CD4-positive, alpha-beta T cell (primary cell): ENCODE data around the gene KIAA1755. TPM values are rescaled to one million over a fixed set of nuclear protein-coding genes. Genes with fewer than 3 reads are reported as not detected.

ENCODE experiments used
- ATAC-seq: fragments of 200-7000 bp; cut with Tn5 transposase; one replicate; pipeline ENCODE4 v1.10.0; 2022; ENCODE audit warnings: mild to moderate bottlenecking; ENCODE audit not compliant: poor library complexity
- CTCF ChIA-PET: fragments of 350-600 bp; sonication (Branson Sonifier 250); formaldehyde crosslinking; loops from one replicate; lab custom pipeline; 2021; ENCODE audit warnings: antibody characterized with exemption, inconsistent platforms; lab: Charles Lee
- POLR2A ChIA-PET: fragments of 350-600 bp; sonication (Branson Sonifier 250); formaldehyde crosslinking; loops from one replicate; lab custom pipeline; 2021; ENCODE audit warnings: antibody characterized with exemption, inconsistent platforms; lab: Charles Lee
- DNase-seq, 14 experiments: peaks; one replicate each; pipeline ENCODE4 v3.0.0-alpha.2; 2013 to 2020; ENCODE audit warnings: mixed read lengths in 2 of 14
- H3K27ac ChIP-seq, 2 donors: one replicate each; pipeline versions ENCODE4 v1.5.1 to v1.7.0; 2013; ENCODE audit warnings: low read length in 2 of 2, low read depth in 1 of 2, mild to moderate bottlenecking in 1 of 2
- H3K27me3 ChIP-seq, 2 experiments: 1 replicate in 1 of 2; 2 replicates in 1 of 2; pipeline versions ENCODE4 v1.6.1 to v1.7.0; 2013; ENCODE audit warnings: low read length in 2 of 2, control low read depth in 1 of 2, mild to moderate bottlenecking in 1 of 2, moderate library complexity in 1 of 2; ENCODE audit not compliant: insufficient read depth in 2 of 2, control insufficient read depth in 1 of 2
- H3K36me3 ChIP-seq: one replicate; pipeline ENCODE4 v1.6.1; 2013; ENCODE audit warnings: low read length, control low read depth; ENCODE audit not compliant: insufficient read depth
- H3K4me1 ChIP-seq: one replicate; pipeline ENCODE4 v1.6.1; 2013; ENCODE audit warnings: low read length, control low read depth; ENCODE audit not compliant: insufficient read depth
- H3K4me3 ChIP-seq: one replicate; pipeline ENCODE4 v1.5.1; 2013; ENCODE audit warnings: mild to moderate bottlenecking, low read length, moderate library complexity
- H3K9me3 ChIP-seq, 2 experiments: 1 replicate in 1 of 2; 2 replicates in 1 of 2; pipeline versions ENCODE4 v1.6.1 to v1.7.0; 2013; ENCODE audit warnings: low read length in 2 of 2, mild to moderate bottlenecking in 2 of 2, control low read depth in 1 of 2, moderate library complexity in 1 of 2; ENCODE audit not compliant: control insufficient read depth in 1 of 2, insufficient read depth in 1 of 2
- H3K27ac Mint-ChIP-seq: one replicate; pipeline ENCODE4 v1.8.0; 2020; ENCODE audit warnings: mixed read lengths
- H3K27me3 Mint-ChIP-seq: one replicate; pipeline ENCODE4 v1.8.0; 2021; ENCODE audit warnings: mixed read lengths
- H3K36me3 Mint-ChIP-seq: one replicate; pipeline ENCODE4 v1.8.0; 2021; ENCODE audit warnings: low read depth, mixed read lengths
- H3K4me1 Mint-ChIP-seq: one replicate; pipeline ENCODE4 v1.8.0; 2021; ENCODE audit warnings: low read depth, mixed read lengths
- H3K4me3 Mint-ChIP-seq: one replicate; pipeline ENCODE4 v1.8.0; 2020; ENCODE audit warnings: mild to moderate bottlenecking, mixed read lengths
- H3K9me3 Mint-ChIP-seq: one replicate; pipeline ENCODE4 v1.8.0; 2020; ENCODE audit warnings: mixed read lengths
- intact Hi-C, 2 experiments: fragments of 100-400 bp; cut with DNase I in 1 of 2; cut with micrococcal nuclease in 1 of 2; formaldehyde crosslinking; loops; one replicate each; pipeline versions ENCODE4 v1.15.1 to v1.9.0; 2023 to 2025; cut with DNase I, micrococcal nuclease
- total RNA-seq, 174 experiments: library from RNA in 2 of 174; stranded (reverse) in 2 of 174; gene quantifications; one replicate each; pipeline ENCODE4 v1.2.3 and lab custom pipeline; 2021 to 2026
- TF ChIP-seq, protein P1 (sequence below): fragments of 200-600 bp; IDR thresholded peaks from one replicate; pipeline ENCODE4 v1.8.0; 2022; ENCODE audit warnings: antibody characterized with exemption, mild to moderate bottlenecking

KIAA1755 gene
- total RNA-seq, 2 experiments from 2014 or later: not detected

DNA sequence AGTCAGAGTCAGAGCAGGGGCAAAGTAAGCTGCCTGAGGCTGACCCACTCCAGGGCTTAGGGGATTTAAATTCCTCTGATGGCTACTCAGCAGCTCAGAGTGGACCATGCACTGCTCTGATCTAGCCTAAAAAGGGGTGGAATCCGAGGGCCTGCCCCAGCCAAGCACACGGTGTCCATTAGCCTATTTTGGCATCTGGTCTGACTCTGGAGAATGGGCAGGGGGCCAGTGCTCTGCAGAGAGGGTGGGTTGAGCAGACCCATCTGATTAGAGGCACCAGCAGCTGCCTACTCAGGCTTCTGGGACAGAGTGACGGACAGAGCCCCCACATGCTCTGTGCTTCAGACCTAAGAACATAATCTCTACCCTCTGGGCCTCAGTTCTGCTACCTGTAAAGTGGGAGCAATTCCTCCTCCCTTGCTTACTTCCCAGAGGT, 69.6 kb downstream of the KIAA1755 start:
- Histone ChIP-seq H3K9me3 (no peaks in the 10 kb centered on the region), H3K4me3 (no peak overlapping the region), H3K36me3 (no peaks in the 10 kb centered on the region), H3K27me3 (peaks cover 5 to 6% of the 10 kb centered on the region in 2 experiments), H3K4me1 (no peaks in the 10 kb centered on the region), H3K27ac (no peak overlapping the region)
- DNase-seq (no peak), ATAC-seq (no peak)
- no peaks in the 10 kb centered on the region for H3K4me1 Mint-ChIP-seq
- H3K27ac Mint-ChIP-seq: no peak overlapping the region
- POLR2A ChIA-PET: no interaction called here
- H3K4me3 Mint-ChIP-seq: no peak overlapping the region
- CTCF ChIA-PET: no interaction called here
- H3K36me3 Mint-ChIP-seq: no peaks in the 10 kb centered on the region
- intact Hi-C loops: no loop called here
- TF ChIP-seq, protein P1, sequence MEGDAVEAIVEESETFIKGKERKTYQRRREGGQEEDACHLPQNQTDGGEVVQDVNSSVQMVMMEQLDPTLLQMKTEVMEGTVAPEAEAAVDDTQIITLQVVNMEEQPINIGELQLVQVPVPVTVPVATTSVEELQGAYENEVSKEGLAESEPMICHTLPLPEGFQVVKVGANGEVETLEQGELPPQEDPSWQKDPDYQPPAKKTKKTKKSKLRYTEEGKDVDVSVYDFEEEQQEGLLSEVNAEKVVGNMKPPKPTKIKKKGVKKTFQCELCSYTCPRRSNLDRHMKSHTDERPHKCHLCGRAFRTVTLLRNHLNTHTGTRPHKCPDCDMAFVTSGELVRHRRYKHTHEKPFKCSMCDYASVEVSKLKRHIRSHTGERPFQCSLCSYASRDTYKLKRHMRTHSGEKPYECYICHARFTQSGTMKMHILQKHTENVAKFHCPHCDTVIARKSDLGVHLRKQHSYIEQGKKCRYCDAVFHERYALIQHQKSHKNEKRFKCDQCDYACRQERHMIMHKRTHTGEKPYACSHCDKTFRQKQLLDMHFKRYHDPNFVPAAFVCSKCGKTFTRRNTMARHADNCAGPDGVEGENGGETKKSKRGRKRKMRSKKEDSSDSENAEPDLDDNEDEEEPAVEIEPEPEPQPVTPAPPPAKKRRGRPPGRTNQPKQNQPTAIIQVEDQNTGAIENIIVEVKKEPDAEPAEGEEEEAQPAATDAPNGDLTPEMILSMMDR: no peak
- H3K27me3 Mint-ChIP-seq: peaks cover 27% of the 10 kb centered on the region
- no peaks in the 10 kb centered on the region for H3K9me3 Mint-ChIP-seq

DNA sequence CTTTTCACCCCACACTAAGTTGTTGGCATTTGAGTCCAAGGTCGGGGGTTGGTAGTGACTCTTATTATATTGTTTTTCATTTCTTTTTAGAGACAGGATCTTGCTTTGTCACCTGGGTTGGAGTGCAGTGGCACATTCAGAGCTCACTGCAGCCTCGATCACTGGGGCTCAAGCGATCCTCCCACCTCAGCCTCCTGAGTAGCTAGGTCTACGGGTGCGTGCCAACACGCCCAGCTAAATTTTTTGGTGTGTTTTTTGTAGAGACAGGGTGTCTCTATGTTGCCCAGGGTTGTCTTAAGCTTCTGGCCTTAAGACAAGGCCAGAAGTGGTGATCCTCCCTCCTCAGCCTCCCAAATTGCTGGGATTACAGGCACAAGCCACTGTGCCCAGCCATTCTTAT, 70.4 kb downstream of the KIAA1755 start:
- H3K27me3 Mint-ChIP-seq: peaks cover 23% of the 10 kb centered on the region
- no peak overlapping the region for H3K4me3 Mint-ChIP-seq
- Histone ChIP-seq H3K27ac (no peak overlapping the region), H3K9me3 (no peaks in the 10 kb centered on the region), H3K36me3 (no peaks in the 10 kb centered on the region), H3K4me3 (no peak overlapping the region), H3K27me3 (peaks cover 4 to 6% of the 10 kb centered on the region in 2 experiments), H3K4me1 (no peaks in the 10 kb centered on the region)
- intact Hi-C loops: no loop called here
- ATAC-seq (no peak), DNase-seq (no peak)
- ChIA-PET POLR2A (no interaction called here), CTCF (no interaction called here)
- no peak overlapping the region for H3K27ac Mint-ChIP-seq
- no peaks in the 10 kb centered on the region for H3K36me3 Mint-ChIP-seq
- H3K9me3 Mint-ChIP-seq: no peaks in the 10 kb centered on the region
- TF ChIP-seq, protein P1: no peak
- no peaks in the 10 kb centered on the region for H3K4me1 Mint-ChIP-seq

DNA sequence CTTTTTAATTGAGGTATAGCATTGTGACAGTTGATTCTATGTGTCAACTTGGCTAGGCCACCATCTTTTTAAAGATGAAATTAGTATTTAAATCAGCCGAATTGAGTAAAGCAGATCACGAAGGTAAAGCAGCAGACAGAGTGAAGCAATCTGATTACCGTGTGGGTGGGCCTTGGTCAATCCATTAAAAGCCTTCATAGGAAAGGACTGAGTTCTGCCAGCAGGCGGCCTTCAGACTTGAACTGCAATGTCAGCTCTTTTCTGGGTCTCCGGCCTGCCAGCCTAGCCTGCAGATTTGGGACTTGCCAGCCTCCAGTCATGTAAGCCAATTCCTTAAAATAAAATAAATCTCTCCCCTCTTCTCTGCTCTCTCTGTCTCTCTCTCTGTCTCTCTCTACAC, 73.0 kb downstream of the KIAA1755 start:
- Histone ChIP-seq H3K36me3 (no peaks in the 10 kb centered on the region), H3K27me3 (peaks cover 0 to 6% of the 10 kb centered on the region in 2 experiments), H3K27ac (no peak overlapping the region), H3K9me3 (no peaks in the 10 kb centered on the region), H3K4me3 (no peak overlapping the region), H3K4me1 (no peaks in the 10 kb centered on the region)
- Mint-ChIP-seq H3K9me3 (no peaks in the 10 kb centered on the region), H3K27me3 (peaks cover 20% of the 10 kb centered on the region), H3K4me3 (no peak overlapping the region), H3K36me3 (no peaks in the 10 kb centered on the region), H3K4me1 (no peaks in the 10 kb centered on the region), H3K27ac (no peak overlapping the region)
- no peak for DNase-seq
- no peak for ATAC-seq
- ChIA-PET CTCF (no interaction called here), POLR2A (no interaction called here)
- TF ChIP-seq, protein P1: no peak
- intact Hi-C loops: no loop called here
